ENCODE data around the gene NBEA. TPM values are rescaled to one million over a fixed set of nuclear protein-coding genes. Genes with fewer than 3 reads are reported as not detected.

The NBEA gene
- total RNA-seq, 1 donor from 2014 or later = 3.9 TPM

GRCh38 chr13:35502456-35502855 is 560.4 kb downstream of the NBEA start:
- ChIA-PET POLR2A (no interaction called here), CTCF (no interaction called here)
- no peaks in the 10 kb centered on the region for H3K4me1 Mint-ChIP-seq
- no peak for ATAC-seq (ENCODE audit: low read depth)
- no peaks in the 10 kb centered on the region for H3K9me3 Mint-ChIP-seq
- no peak for TF ChIP-seq CTCF (IDR thresholded peaks at IDR 0.05)
- H3K4me3 Mint-ChIP-seq = no peak overlapping the region
- H3K27ac Mint-ChIP-seq = no peak overlapping the region
- DNase-seq = no peak
- no peaks in the 10 kb centered on the region for H3K36me3 Mint-ChIP-seq (ENCODE audit: low read depth)
- no peaks in the 10 kb centered on the region for H3K27me3 Mint-ChIP-seq
- intact Hi-C loops (cut with micrococcal nuclease) = no loop called here

GRCh38 chr13:35512271-35512920 is 570.3 kb downstream of the NBEA start:
- TF ChIP-seq CTCF (IDR thresholded peaks at IDR 0.05) = no peak
- no peak for ATAC-seq (ENCODE audit: low read depth)
- ChIA-PET POLR2A (interaction anchor here (0.6 kb wide), 1 partner anchor 18 kb away, joined by 3 read pairs; no protein-coding TSS in a partner anchor), CTCF (no interaction called here)
- DNase-seq = no peak
- H3K36me3 Mint-ChIP-seq (ENCODE audit: low read depth) = no peaks in the 10 kb centered on the region
- no peaks in the 10 kb centered on the region for H3K9me3 Mint-ChIP-seq
- H3K27me3 Mint-ChIP-seq = no peaks in the 10 kb centered on the region
- H3K4me1 Mint-ChIP-seq = no peaks in the 10 kb centered on the region
- H3K4me3 Mint-ChIP-seq = no peak overlapping the region
- H3K27ac Mint-ChIP-seq = no peak overlapping the region
- intact Hi-C loops (cut with micrococcal nuclease) = no loop called here

- Mint-ChIP-seq H3K4me3 (no peak overlapping the region), H3K27ac (no peak overlapping the region), H3K36me3 (ENCODE audit: low read depth) (no peaks in the 10 kb centered on the region), H3K4me1 (no peaks in the 10 kb centered on the region), H3K27me3 (no peaks in the 10 kb centered on the region), H3K9me3 (no peaks in the 10 kb centered on the region)
- POLR2A ChIA-PET = no interaction called here
- intact Hi-C loops (cut with micrococcal nuclease) = no loop called here
- no peak for ATAC-seq (ENCODE audit: low read depth)
- no peak for TF ChIP-seq CTCF (IDR thresholded peaks at IDR 0.05)
- CTCF ChIA-PET = no interaction called here
- no peak for DNase-seq
These were observed 572.0 kb downstream of the NBEA start for GRCh38 chr13:35514061-35514477.

GRCh38 chr13:35514801-35515502 is 572.9 kb downstream of the NBEA start:
- POLR2A ChIA-PET = no interaction called here

More at GRCh38 chr13:35514801-35515502, 572.9 kb downstream of the NBEA start:
- Mint-ChIP-seq H3K9me3 (no peaks in the 10 kb centered on the region), H3K36me3 (ENCODE audit: low read depth) (no peaks in the 10 kb centered on the region), H3K27me3 (no peaks in the 10 kb centered on the region), H3K4me1 (no peaks in the 10 kb centered on the region), H3K4me3 (no peak overlapping the region), H3K27ac (no peak overlapping the region)
- DNase-seq (no peak), ATAC-seq (ENCODE audit: low read depth) (no peak)
- intact Hi-C loops (cut with micrococcal nuclease) = no loop called here
- CTCF ChIA-PET = no interaction called here
- no peak for TF ChIP-seq CTCF (IDR thresholded peaks at IDR 0.05)

Data from activated B cell treated with CpG ODN at 0.5 μM for 24 hours (primary cell).